Psoas muscle (tissue), 8 donors: ENCODE data around the gene YWHAH. TPM values are rescaled to one million over a fixed set of nuclear protein-coding genes. Genes with fewer than 3 reads are reported as not detected.

Experiments used
- ATAC-seq, 4 donors: fragments of 200-7000 bp; cut with Tn5 transposase; one replicate each; pipeline ENCODE4 v1.9.1; 2020; ENCODE audit warnings: moderate library complexity in 3 of 4, mild to moderate bottlenecking in 2 of 4
- DNase-seq, 2 donors: peaks; one replicate each; pipeline ENCODE4 v3.0.0-alpha.2; 2020
- H3K27ac ChIP-seq: fragments of 200-600 bp; one replicate; pipeline ENCODE4 v1.8.0; 2022
- H3K27me3 ChIP-seq, 3 donors: fragments of 200-600 bp in 1 of 3; one replicate each; pipeline versions ENCODE4 v1.6.1 to v1.8.0; 2013 to 2022; ENCODE audit warnings: low read length in 2 of 3, mild to moderate bottlenecking in 2 of 3, moderate library complexity in 1 of 3; ENCODE audit not compliant: insufficient read depth in 3 of 3
- H3K36me3 ChIP-seq, 2 donors: fragments of 200-600 bp in 1 of 2; one replicate each; pipeline versions ENCODE4 v1.6.1 to v1.8.0; 2013 to 2022; ENCODE audit warnings: low read depth in 1 of 2, mild to moderate bottlenecking in 1 of 2, moderate library complexity in 1 of 2; ENCODE audit not compliant: insufficient read depth in 1 of 2
- H3K4me1 ChIP-seq: fragments of 200-600 bp; one replicate; pipeline ENCODE4 v1.8.0; 2022
- H3K4me3 ChIP-seq: fragments of 200-600 bp; one replicate; pipeline ENCODE4 v1.8.0; 2022; ENCODE audit warnings: mild to moderate bottlenecking
- H3K9me3 ChIP-seq: fragments of 200-600 bp; one replicate; pipeline ENCODE4 v1.8.0; 2022
- WGBS, 3 donors: extraction: QIAGEN DNeasy Blood & Tissue Kit; methylation state at CpG; one replicate each; pipeline versions ENCODE4 v1.1.6 to v1.1.7; 2013; 5-methylcytosine and 5-hydroxymethylcytosine counted together
- intact Hi-C, 2 donors: fragments of 100-400 bp; cut with DNase I; formaldehyde crosslinking; loops; one replicate each; pipeline versions ENCODE4 v1.11.0 to v1.14.2; 2022
- polyA plus RNA-seq, 3 donors: library from polyadenylated mRNA; stranded (reverse); fragments of 200-250 nt; gene quantifications; one replicate each; pipeline ENCODE4 v1.2.3, GENCODE V29; 2013
- total RNA-seq, 4 donors: library from RNA; stranded (reverse); fragmentation: NEBNext Ultra II Directional in 2 of 4; extraction: Animal tissue kit (Norgen Biotek cat#: 25700) in 2 of 4; gene quantifications; one replicate each; pipeline versions ENCODE4 v1.2.1 to v1.2.4, GENCODE V29; 2021 to 2023
- TF ChIP-seq, protein P1 (sequence below): fragments of 200-600 bp; IDR thresholded peaks from one replicate; pipeline ENCODE4 v1.8.0; 2022; ENCODE audit warnings: antibody characterized with exemption
- donor health status: healthy with polysubstance abuse.
- donor health status: DM: no; HTN: no; CAD: no; lungs with moderate emphysema.
- donor health status: Bipolar disorder and iron deficiency.
- donor health status: healthy.
- donor health status: DM: yes; HTN: yes; CAD: no.
- donor health status: DM: no; HTN: no; CAD: no.
- donor health status: DM: no; HTN: no; CAD: no.
- donor health status: DM: yes; HTN: yes; CAD: no.

Gene YWHAH
- total and polyA plus RNA-seq, 7 donors, result 47.8 to 133 (median 53.4) TPM

DNA sequence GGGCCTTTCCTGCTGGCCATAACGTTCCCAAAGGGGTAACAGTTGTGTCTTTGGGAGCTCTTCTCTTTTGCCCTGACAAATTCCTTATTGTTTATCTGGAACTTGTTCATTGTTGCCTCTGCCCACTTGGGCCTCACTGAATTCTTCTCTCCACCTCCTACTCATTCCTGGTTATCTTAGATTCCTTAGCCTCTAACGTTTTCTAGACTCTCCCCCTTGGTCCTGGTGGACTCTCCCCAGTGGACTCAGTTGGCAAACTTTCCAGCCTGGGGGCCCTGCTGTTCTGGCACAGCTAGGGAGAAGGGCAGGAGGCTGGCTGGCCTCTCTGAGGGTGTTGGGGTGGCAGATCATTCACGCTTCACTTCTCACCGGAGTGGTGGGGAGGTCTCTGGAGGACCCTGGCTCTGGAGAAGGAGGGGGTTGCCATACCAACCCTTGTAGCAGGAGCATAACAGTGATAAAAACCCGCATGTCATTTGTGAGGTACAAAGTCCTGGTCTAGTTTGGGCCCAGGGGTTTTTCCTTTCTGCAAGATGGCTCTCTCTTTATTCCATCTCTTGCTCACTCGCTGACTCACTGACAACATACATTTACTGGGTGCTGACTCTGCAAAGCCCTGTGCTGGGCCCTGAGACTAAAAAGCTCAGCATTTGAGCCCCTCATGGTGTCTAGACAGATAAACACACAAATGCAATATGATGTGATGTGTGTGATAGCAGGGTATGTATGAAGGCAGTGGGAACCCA, 39.7 kb downstream of the YWHAH start:
- 66 to 70% (median 67%) methylated on average over 6 of the region's 6 CpGs for WGBS, 3 donors
- H3K4me3 ChIP-seq, result no peak overlapping the region
- TF ChIP-seq, protein P1, sequence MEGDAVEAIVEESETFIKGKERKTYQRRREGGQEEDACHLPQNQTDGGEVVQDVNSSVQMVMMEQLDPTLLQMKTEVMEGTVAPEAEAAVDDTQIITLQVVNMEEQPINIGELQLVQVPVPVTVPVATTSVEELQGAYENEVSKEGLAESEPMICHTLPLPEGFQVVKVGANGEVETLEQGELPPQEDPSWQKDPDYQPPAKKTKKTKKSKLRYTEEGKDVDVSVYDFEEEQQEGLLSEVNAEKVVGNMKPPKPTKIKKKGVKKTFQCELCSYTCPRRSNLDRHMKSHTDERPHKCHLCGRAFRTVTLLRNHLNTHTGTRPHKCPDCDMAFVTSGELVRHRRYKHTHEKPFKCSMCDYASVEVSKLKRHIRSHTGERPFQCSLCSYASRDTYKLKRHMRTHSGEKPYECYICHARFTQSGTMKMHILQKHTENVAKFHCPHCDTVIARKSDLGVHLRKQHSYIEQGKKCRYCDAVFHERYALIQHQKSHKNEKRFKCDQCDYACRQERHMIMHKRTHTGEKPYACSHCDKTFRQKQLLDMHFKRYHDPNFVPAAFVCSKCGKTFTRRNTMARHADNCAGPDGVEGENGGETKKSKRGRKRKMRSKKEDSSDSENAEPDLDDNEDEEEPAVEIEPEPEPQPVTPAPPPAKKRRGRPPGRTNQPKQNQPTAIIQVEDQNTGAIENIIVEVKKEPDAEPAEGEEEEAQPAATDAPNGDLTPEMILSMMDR, result no peak
- no peak for ATAC-seq
- intact Hi-C loops, result no loop called here
- H3K4me1 ChIP-seq, result no peaks in the 10 kb centered on the region
- no peak overlapping the region for H3K27ac ChIP-seq
- DNase-seq, result no peak
- H3K27me3 ChIP-seq, result peaks cover 0 to 2% (median 0%) of the 10 kb centered on the region in 3 donors
- no peaks in the 10 kb centered on the region for H3K36me3 ChIP-seq
- no peaks in the 10 kb centered on the region for H3K9me3 ChIP-seq

DNA sequence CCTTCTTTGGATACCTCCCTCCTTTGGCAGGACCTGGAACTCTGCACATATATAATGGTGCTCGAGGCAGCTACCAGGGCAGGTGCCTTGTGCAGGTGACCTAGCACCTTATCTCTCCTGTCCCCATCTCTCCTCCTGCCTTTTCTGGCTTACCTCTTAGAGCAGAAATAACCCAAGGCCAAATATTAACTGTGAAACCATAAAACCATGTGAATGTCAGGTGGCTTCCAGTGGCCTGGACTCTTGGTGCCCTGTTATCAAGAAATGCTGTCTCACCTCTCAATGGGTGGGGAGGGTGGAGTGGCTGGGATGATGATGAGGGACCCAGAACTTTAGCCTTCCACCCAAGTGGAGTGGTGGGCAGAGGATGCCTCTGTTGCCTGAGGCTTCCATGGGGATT, 42.9 kb downstream of the YWHAH start:
- H3K36me3 ChIP-seq, result no peaks in the 10 kb centered on the region
- ATAC-seq, result no peak
- no peak overlapping the region for H3K27ac ChIP-seq
- no peaks in the 10 kb centered on the region for H3K9me3 ChIP-seq
- WGBS, 3 donors, result 58 to 77% (median 76%) methylated on average over 1 of the region's 1 CpG
- H3K27me3 ChIP-seq, result peaks cover 0 to 2% (median 0%) of the 10 kb centered on the region in 3 donors
- H3K4me1 ChIP-seq, result no peaks in the 10 kb centered on the region
- DNase-seq, result no peak
- TF ChIP-seq, protein P1, result no peak
- H3K4me3 ChIP-seq, result no peak overlapping the region
- intact Hi-C loops, result no loop called here

DNA sequence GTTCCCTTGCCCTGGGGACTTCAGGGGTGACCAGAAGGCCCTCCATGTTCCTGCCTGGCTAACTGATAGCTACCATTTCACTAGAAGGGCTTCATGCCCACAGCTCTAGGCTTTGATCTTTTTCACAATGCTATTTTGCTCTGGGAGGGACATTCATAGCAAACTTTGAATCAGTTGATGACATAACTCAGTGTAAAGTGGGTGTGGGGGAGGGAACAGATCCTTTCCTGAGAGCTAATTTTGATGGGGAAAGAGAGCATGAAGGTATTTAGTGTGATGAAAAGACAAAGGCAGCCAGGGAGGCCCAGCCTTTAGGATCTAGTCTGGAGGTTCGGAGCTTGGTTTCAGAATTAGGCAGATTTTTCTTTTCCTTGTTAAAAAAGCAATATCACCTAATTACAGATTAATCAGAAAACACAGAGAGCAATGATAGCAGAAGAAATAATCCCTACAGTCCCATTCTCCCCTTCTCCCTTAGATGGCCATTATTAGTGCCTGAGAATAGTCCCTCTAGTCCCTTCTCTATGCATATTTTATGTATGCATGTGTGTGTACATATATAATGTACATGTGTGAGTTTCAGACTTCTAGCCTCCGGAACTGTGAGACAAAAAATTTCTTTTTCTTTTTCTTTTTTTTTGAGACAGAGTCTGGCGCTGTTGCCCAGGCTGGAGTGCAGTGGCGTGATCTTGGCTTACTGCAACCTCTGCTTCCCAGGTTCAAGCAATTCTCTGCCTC, 46.9 kb downstream of the YWHAH start:
- 78 to 89% (median 87%) methylated on average over 4 of the region's 4 CpGs for WGBS, 3 donors
- no peaks in the 10 kb centered on the region for H3K36me3 ChIP-seq
- H3K27me3 ChIP-seq, result peaks cover 0 to 2% (median 0%) of the 10 kb centered on the region in 3 donors
- intact Hi-C loops, result no loop called here
- H3K9me3 ChIP-seq, result no peaks in the 10 kb centered on the region
- H3K27ac ChIP-seq, result no peak overlapping the region
- DNase-seq, result no peak
- ATAC-seq, result no peak
- no peaks in the 10 kb centered on the region for H3K4me1 ChIP-seq
- H3K4me3 ChIP-seq, result no peak overlapping the region
- TF ChIP-seq, protein P1, result no peak

DNA sequence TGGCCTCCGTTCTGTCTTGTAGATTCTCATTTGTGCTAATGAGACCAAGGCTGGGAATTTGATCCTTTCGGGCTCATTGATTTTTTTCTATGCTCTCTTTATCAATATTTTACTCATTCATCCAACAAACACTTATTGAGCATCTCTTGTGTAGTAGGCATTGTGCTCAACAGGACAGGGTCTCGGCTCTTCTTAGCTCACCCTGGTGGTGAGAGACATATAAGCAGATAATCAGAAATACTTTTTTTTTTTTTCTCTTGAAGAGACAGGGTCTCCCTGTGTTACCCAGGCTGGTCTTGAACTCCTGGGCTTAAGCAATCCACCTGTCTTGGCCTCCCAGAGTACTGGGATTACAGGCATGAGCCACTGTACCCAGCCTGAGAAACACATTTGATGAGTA, 50.7 kb downstream of the YWHAH start:
- TF ChIP-seq, protein P1, result no peak
- DNase-seq, result no peak
- Histone ChIP-seq H3K4me1 (no peaks in the 10 kb centered on the region), H3K9me3 (no peaks in the 10 kb centered on the region), H3K27ac (no peak overlapping the region), H3K36me3 (no peaks in the 10 kb centered on the region), H3K27me3 (peaks cover 0 to 10% (median 0%) of the 10 kb centered on the region in 3 donors), H3K4me3 (no peak overlapping the region)
- intact Hi-C loops, result no loop called here
- WGBS, 3 donors, result 84 to 86% (median 85%) methylated on average over 3 of the region's 3 CpGs
- no peak for ATAC-seq
